Measurements from ENCODE around the gene HES5.

DNA sequence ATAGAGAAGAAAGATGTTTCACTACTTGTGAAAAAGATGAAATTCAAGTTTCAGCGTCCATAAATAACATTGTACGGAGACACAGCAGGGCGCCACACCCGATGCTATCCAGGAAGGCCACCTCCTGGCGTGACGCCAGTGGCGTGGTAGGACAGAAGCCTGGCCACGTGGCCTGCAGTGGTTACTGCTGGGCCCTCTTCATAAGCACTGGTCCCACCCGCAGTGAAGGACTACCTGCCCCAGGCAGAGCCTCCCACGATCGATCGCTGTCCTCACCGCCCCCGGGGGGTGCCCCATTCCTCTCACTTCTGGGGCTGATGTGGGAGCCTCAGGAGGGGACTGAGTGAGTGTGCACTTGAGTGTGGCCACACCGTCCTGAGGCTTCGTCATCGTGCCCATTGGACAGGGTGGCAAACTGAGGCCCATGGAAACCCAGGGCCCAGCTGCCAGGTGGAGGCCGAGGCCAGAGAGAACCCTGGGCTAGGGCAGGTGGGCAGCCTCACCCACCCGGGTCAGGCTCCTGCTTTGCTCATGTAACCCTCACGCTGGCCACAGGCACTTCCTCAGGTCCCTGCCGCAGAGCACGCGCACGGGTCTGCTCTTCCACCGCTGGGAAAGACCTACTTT lies 11.7 kb upstream of the HES5 start:
- TF ChIP-seq, protein P1, sequence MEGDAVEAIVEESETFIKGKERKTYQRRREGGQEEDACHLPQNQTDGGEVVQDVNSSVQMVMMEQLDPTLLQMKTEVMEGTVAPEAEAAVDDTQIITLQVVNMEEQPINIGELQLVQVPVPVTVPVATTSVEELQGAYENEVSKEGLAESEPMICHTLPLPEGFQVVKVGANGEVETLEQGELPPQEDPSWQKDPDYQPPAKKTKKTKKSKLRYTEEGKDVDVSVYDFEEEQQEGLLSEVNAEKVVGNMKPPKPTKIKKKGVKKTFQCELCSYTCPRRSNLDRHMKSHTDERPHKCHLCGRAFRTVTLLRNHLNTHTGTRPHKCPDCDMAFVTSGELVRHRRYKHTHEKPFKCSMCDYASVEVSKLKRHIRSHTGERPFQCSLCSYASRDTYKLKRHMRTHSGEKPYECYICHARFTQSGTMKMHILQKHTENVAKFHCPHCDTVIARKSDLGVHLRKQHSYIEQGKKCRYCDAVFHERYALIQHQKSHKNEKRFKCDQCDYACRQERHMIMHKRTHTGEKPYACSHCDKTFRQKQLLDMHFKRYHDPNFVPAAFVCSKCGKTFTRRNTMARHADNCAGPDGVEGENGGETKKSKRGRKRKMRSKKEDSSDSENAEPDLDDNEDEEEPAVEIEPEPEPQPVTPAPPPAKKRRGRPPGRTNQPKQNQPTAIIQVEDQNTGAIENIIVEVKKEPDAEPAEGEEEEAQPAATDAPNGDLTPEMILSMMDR (IDR thresholded peaks at IDR 0.05) = no peak
- TF ChIP-seq NRF1 (IDR thresholded peaks at IDR 0.05; ENCODE audit: low read depth, low read length) (no peak), RFX5 (IDR thresholded peaks at IDR 0.05; ENCODE audit: low read length) (no peak), SMC3 (IDR thresholded peaks at IDR 0.05; ENCODE audit: low read depth, low read length) (no peak), MXI1 (IDR thresholded peaks at IDR 0.05; ENCODE audit: low read depth, low read length) (no peak), GATA2 (CRISPR knock-in tag; IDR thresholded peaks at IDR 0.05) (no peak), SIN3A (IDR thresholded peaks at IDR 0.05; ENCODE audit: borderline replicate concordance, low read depth, low read length) (no peak), FOXM1 (IDR thresholded peaks at IDR 0.05; ENCODE audit: low read depth) (no peak), CHD2 (IDR thresholded peaks at IDR 0.05; ENCODE audit: low read length, partially characterized antibody) (no peak), EP300 (IDR thresholded peaks at IDR 0.05; ENCODE audit: borderline replicate concordance in 1 of 2, low read depth in 1 of 2, low read length in 1 of 2) (no peak)
- TF ChIP-seq, protein P2, sequence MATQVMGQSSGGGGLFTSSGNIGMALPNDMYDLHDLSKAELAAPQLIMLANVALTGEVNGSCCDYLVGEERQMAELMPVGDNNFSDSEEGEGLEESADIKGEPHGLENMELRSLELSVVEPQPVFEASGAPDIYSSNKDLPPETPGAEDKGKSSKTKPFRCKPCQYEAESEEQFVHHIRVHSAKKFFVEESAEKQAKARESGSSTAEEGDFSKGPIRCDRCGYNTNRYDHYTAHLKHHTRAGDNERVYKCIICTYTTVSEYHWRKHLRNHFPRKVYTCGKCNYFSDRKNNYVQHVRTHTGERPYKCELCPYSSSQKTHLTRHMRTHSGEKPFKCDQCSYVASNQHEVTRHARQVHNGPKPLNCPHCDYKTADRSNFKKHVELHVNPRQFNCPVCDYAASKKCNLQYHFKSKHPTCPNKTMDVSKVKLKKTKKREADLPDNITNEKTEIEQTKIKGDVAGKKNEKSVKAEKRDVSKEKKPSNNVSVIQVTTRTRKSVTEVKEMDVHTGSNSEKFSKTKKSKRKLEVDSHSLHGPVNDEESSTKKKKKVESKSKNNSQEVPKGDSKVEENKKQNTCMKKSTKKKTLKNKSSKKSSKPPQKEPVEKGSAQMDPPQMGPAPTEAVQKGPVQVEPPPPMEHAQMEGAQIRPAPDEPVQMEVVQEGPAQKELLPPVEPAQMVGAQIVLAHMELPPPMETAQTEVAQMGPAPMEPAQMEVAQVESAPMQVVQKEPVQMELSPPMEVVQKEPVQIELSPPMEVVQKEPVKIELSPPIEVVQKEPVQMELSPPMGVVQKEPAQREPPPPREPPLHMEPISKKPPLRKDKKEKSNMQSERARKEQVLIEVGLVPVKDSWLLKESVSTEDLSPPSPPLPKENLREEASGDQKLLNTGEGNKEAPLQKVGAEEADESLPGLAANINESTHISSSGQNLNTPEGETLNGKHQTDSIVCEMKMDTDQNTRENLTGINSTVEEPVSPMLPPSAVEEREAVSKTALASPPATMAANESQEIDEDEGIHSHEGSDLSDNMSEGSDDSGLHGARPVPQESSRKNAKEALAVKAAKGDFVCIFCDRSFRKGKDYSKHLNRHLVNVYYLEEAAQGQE (IDR thresholded peaks at IDR 0.05; ENCODE audit: low read depth, low read length) = no peak
- TF ChIP-seq, protein P3, sequence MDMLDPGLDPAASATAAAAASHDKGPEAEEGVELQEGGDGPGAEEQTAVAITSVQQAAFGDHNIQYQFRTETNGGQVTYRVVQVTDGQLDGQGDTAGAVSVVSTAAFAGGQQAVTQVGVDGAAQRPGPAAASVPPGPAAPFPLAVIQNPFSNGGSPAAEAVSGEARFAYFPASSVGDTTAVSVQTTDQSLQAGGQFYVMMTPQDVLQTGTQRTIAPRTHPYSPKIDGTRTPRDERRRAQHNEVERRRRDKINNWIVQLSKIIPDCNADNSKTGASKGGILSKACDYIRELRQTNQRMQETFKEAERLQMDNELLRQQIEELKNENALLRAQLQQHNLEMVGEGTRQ (IDR thresholded peaks at IDR 0.05; ENCODE audit: borderline replicate concordance, low read depth, low read length) = no peak
- TF ChIP-seq, protein P4, sequence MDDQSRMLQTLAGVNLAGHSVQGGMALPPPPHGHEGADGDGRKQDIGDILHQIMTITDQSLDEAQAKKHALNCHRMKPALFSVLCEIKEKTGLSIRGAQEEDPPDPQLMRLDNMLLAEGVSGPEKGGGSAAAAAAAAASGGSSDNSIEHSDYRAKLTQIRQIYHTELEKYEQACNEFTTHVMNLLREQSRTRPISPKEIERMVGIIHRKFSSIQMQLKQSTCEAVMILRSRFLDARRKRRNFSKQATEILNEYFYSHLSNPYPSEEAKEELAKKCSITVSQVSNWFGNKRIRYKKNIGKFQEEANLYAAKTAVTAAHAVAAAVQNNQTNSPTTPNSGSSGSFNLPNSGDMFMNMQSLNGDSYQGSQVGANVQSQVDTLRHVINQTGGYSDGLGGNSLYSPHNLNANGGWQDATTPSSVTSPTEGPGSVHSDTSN (IDR thresholded peaks at IDR 0.05) = no peak

Data from SK-N-SH (cell line).